HCT116 (cell line): Measurements from ENCODE around the gene NFASC.

Source experiments
- CEBPB ChIP-seq: IDR thresholded peaks from 2 replicates; pipeline ENCODE4 v1.6.1; 2012; ENCODE audit warnings: low read depth
- EZH2 ChIP-seq: fragments of 200-600 bp; sonication (generic); IDR thresholded peaks from 2 replicates; pipeline ENCODE4 v1.6.1; 2017; ENCODE audit warnings: antibody characterized with exemption, mixed run types
- EZH2phosphoT487 ChIP-seq: fragments of 200-600 bp; IDR thresholded peaks from 2 replicates; pipeline ENCODE4 v1.6.1; 2018; ENCODE audit warnings: antibody characterized with exemption, borderline replicate concordance
- JUND ChIP-seq: IDR thresholded peaks from 2 replicates; pipeline ENCODE4 v1.6.1; 2012
- POLR2AphosphoS5 ChIP-seq: IDR thresholded peaks from 2 replicates; pipeline ENCODE4 v1.6.1; 2011; ENCODE audit warnings: mild to moderate bottlenecking, low read depth, low read length, moderate library complexity
- TCF7L2 ChIP-seq: IDR thresholded peaks from 2 replicates; pipeline ENCODE4 v1.7.0; 2011; ENCODE audit warnings: borderline replicate concordance, inconsistent platforms; ENCODE audit not compliant: insufficient read depth, insufficient read length; ENCODE audit errors: extremely low read depth
- TF ChIP-seq, protein P1 (sequence below), 3 experiments: fragments of 200-600 bp in 1 of 3; sonication (generic) in 1 of 3; IDR thresholded peaks in 2 of 3; conservative IDR thresholded peaks in 1 of 3; 2 replicates each; pipeline ENCODE4 v1.5.1; 2012 to 2017; ENCODE audit warnings: low read depth in 2 of 3, low read length in 2 of 3, antibody characterized with exemption in 1 of 3, borderline replicate concordance in 1 of 3, control low read depth in 1 of 3, mild to moderate bottlenecking in 1 of 3, mixed read lengths in 1 of 3, mixed run types in 1 of 3, moderate library complexity in 1 of 3; ENCODE audit not compliant: insufficient read depth in 1 of 3
- TF ChIP-seq, protein P2 (sequence below): IDR thresholded peaks from 2 replicates; pipeline ENCODE4 v1.6.1; 2011; ENCODE audit warnings: mild to moderate bottlenecking, low read length, moderate library complexity; ENCODE audit not compliant: insufficient replicate concordance; ENCODE audit errors: extremely low read depth
- TF ChIP-seq, protein P3 (sequence below): IDR thresholded peaks from 2 replicates; pipeline ENCODE4 v1.6.1; 2012; ENCODE audit warnings: low read depth

DNA sequence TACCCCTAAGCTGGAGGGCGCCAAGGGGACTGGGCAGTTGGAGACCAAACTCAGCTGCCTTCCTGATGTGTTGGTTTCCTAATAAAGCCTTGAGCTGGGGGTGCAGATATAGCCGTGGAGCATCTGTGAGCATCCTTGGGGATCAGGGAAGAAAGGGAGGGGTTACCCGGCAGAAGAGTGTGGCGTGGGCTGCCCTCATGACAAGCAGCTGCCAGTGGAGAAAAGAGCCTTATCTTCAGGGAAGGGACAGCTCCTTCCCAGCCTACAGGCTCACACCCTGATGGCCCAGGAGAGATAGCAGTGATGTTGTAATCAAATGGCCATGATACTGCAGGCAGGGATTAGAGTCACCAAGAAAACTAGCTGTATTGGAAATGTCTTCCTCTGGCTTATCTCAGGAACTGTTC, 10.8 kb upstream of the NFASC start:
- TF ChIP-seq, protein P1, sequence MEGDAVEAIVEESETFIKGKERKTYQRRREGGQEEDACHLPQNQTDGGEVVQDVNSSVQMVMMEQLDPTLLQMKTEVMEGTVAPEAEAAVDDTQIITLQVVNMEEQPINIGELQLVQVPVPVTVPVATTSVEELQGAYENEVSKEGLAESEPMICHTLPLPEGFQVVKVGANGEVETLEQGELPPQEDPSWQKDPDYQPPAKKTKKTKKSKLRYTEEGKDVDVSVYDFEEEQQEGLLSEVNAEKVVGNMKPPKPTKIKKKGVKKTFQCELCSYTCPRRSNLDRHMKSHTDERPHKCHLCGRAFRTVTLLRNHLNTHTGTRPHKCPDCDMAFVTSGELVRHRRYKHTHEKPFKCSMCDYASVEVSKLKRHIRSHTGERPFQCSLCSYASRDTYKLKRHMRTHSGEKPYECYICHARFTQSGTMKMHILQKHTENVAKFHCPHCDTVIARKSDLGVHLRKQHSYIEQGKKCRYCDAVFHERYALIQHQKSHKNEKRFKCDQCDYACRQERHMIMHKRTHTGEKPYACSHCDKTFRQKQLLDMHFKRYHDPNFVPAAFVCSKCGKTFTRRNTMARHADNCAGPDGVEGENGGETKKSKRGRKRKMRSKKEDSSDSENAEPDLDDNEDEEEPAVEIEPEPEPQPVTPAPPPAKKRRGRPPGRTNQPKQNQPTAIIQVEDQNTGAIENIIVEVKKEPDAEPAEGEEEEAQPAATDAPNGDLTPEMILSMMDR (IDR thresholded peaks at IDR 0.05 in 2 of 3, conservative IDR thresholded peaks at IDR 0.05 in 1 of 3; ENCODE audit: borderline replicate concordance in 1 of 3, insufficient read depth in 1 of 3, low read depth in 2 of 3, low read length in 2 of 3): no peak
- no peak for TF ChIP-seq EZH2phosphoT487
- no peak for TF ChIP-seq JUND
- TF ChIP-seq EZH2: no peak
- TF ChIP-seq, protein P2, sequence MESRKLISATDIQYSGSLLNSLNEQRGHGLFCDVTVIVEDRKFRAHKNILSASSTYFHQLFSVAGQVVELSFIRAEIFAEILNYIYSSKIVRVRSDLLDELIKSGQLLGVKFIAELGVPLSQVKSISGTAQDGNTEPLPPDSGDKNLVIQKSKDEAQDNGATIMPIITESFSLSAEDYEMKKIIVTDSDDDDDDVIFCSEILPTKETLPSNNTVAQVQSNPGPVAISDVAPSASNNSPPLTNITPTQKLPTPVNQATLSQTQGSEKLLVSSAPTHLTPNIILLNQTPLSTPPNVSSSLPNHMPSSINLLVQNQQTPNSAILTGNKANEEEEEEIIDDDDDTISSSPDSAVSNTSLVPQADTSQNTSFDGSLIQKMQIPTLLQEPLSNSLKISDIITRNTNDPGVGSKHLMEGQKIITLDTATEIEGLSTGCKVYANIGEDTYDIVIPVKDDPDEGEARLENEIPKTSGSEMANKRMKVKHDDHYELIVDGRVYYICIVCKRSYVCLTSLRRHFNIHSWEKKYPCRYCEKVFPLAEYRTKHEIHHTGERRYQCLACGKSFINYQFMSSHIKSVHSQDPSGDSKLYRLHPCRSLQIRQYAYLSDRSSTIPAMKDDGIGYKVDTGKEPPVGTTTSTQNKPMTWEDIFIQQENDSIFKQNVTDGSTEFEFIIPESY: no peak
- TF ChIP-seq POLR2AphosphoS5: no peak
- TF ChIP-seq CEBPB: no peak
- no peak for TF ChIP-seq TCF7L2
- TF ChIP-seq, protein P3, sequence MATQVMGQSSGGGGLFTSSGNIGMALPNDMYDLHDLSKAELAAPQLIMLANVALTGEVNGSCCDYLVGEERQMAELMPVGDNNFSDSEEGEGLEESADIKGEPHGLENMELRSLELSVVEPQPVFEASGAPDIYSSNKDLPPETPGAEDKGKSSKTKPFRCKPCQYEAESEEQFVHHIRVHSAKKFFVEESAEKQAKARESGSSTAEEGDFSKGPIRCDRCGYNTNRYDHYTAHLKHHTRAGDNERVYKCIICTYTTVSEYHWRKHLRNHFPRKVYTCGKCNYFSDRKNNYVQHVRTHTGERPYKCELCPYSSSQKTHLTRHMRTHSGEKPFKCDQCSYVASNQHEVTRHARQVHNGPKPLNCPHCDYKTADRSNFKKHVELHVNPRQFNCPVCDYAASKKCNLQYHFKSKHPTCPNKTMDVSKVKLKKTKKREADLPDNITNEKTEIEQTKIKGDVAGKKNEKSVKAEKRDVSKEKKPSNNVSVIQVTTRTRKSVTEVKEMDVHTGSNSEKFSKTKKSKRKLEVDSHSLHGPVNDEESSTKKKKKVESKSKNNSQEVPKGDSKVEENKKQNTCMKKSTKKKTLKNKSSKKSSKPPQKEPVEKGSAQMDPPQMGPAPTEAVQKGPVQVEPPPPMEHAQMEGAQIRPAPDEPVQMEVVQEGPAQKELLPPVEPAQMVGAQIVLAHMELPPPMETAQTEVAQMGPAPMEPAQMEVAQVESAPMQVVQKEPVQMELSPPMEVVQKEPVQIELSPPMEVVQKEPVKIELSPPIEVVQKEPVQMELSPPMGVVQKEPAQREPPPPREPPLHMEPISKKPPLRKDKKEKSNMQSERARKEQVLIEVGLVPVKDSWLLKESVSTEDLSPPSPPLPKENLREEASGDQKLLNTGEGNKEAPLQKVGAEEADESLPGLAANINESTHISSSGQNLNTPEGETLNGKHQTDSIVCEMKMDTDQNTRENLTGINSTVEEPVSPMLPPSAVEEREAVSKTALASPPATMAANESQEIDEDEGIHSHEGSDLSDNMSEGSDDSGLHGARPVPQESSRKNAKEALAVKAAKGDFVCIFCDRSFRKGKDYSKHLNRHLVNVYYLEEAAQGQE: no peak
